RPMI7951 (cell line): ENCODE data around the gene CCDC74B. TPM values are rescaled to one million over a fixed set of nuclear protein-coding genes. Genes with fewer than 3 reads are reported as not detected.
"Not testable (repeated sequence)": the region's sequence is repeated elsewhere in the genome, so short reads cannot be mapped to it uniquely, and the experiment has no call there.

Experiments
- DNase-seq: peaks from one replicate; pipeline ENCODE4 v3.0.0-alpha.2; 2012; ENCODE audit warnings: low read depth
- total RNA-seq: library from RNA; depleted of rRNA; stranded (reverse); fragments of >200 nt; shearing (Covaris generic); gene quantifications from 2 replicates; pipeline ENCODE4 v1.2.3, GENCODE V29; 2014

The CCDC74B gene
- total RNA-seq, 1 experiment from 2014 or later = 0.72 TPM

DNA sequence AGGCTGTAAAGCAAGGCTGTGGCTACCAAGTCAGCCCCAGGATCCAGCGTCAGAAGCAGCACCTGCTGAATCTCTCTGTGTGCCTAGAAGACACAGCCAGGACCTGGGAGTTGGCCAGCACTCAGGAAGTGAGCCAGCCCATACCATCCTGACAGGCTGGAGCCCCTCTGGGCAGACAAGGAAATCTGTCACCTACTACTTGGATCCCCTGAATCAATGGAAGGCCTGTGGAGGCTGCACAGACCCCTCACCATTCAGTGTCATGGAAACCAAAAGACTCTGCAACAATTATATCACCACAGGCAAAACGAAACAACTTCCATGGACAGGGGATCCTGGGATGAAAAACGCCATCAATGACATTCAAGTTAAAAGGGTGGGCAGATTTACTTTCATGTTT lies 21.7 kb upstream of the CCDC74B start:
- DNase-seq = not testable (repeated sequence)

- no peak for DNase-seq
These were observed 20.5 kb upstream of the CCDC74B start for GRCh38 chr2:130165293-130166016.

- no peak for DNase-seq
These were observed 18.1 kb upstream of the CCDC74B start for GRCh38 chr2:130162968-130163367.

GRCh38 chr2:130162486-130162885 lies 17.6 kb upstream of the CCDC74B start:
- not testable (repeated sequence) for DNase-seq

DNA sequence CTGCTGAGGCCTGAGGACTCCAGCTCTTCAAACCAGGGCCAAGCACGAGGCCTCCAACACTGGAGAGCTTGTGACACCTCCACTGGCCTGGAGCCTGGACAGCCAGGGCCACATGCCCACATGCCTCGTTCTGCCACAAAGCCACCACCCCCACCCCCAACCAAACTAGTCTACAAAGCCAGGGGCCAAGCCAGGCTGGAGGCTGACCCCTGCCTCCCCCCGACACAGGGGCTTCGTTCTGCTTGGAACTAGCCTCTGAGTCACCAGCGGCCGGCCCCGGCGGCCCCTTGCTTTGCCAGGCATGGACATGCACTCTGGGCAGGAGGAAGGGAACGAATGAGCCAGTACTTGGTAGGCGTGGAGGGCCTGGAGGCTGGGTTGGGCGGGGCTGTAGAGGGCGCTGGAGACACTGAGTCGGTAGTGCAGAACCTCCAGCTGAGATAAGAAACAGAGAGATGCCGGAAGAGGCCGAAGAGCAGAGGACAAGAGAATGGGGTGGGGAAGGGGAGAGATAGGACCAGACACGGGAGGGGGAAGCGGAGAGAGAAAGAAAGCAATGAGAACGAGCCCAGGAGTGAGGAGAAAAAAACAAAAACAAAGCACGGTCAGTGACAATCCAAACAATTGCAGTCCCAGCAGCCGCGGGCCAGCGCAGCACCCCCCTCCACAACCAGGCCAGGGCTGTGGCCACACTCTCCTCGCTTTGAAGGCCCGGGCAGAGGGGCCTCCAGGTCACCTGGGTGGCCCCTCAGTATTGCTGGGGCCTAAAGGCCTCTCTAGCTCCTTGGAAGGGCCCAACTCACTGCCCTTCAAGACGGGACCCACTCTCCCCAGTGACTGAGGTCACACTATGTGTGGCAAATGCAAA lies 16.2 kb upstream of the CCDC74B start:
- DNase-seq = not testable (repeated sequence)

DNA sequence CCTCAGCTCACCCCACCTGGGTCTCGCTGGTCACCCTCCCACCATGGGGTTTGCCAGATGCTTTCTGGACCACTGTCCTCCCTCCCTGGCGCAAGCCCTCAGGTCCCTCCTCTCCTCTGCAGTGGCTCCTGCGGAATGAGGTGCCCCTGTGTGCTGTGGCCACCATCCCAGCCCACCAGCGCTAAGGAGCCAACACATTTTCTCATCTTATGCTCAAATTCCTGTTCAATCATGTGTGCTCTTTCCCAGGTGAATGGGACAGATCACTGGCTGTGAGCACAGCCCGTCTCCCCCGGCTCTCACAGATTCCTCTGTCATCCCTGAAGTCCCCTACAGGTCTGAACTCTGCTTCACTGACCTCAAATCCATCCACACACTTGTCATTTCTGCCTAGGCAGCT lies 15.2 kb upstream of the CCDC74B start:
- DNase-seq = no peak

DNA sequence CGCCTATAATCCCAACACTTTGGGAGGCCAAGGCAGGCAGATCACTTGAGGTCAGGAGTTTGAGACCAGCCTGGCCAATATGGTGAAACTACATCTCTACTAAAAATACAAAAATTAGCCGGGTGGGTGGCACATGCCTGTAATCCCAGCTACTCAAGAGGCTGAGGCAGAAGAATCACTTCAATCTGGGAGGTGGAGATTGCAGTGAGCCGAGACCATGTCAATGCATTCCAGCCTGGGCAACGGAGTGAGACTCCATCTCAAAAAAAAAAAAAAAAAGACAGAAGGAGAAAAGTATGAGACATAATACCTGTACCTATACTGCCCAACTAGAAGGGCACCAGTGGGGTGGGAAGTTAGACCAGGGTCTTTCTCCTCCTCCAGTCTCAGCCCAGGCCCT lies 14.5 kb upstream of the CCDC74B start:
- not testable (repeated sequence) for DNase-seq

DNA sequence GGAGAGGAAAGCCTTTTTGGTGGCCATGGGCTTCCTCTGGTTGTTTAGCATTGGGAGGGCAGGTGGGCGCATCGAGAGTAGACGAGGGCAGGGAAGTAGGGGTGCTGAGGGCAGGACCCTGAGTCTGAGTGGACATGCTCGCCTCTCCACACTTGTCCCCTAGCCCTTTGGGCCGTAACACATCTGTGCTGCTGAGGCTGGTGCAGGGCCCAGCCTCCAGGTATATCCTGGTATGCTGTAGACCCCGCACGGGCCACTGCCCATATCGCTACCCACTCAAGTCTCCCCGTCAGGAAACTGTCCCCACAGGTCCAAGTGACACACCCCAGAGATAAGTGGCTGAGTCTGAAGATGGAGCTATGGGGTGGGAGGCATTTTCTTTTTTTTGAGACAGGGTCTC lies 13.7 kb upstream of the CCDC74B start:
- DNase-seq = no peak

DNA sequence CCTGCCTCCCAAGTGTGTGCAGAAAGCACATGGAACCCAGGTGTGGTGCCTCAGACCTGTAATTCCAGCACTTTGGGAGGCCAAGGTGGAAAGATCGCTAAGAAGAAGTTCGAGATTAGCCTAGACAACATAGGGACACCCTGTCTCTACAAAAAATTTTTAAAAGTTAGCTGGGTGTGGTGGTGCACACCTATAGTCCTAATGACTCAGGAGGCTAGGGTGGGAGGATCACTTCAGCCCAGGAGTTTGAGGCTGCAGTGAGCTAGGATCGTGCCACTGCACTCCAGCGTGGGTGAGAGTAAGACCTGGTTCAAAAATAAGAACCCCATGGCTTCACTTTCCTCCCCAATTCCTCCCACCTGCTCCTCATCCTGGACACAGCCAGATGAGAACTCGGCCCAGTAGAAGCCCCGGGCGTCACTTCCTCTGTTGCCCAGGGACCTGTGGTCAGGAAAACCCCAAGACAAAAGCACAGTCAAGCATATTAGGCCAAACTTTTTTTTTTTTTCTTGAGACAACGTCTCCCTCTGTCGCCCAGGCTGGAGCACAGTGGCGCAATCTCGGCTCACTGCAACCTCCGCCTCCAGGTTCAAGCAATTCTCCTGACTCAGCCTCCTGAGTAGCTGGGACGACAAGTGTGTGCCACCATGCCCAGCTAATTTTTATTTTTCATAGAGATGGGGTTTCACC lies 13.1 kb upstream of the CCDC74B start:
- peak; percentile 31 for DNase-seq

DNA sequence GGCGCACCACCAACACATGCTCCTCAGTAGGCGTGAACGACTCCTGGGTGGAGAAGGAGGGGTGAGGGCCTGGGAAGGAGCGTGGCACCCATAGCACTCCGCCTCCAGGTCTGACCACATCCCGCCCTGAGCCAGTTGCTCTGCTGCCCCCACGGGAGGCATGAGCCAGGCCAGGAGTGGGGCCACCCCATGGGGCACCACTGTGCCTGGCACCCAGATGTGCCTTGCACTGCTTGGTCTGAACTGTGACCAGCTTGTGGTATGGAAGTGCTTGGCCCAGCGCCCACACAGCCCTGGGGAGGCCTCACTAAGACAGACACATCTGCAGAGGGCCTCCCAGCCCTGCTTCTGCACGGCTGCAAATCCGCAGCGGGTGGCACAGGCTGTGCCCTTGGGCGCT lies 12.4 kb upstream of the CCDC74B start:
- DNase-seq = peak; percentile 35

DNA sequence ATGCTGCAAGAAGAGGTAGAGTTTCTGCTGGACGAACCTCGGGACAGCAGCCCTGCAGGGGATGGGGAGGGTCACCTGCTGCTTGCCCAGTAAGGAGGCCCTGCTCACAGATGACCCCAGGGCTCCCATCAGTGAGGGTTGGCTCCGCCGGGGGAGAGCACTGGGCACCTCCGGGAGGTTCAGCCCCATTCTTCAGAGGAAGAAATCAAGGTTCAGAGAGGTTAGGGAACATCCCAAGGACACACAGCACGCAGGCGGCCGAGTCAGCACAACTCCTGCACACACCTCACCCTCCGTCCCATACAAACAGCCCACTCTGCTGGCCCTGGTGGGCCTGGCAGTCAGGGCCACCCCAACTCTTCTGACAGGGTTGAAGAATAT lies 11.7 kb upstream of the CCDC74B start:
- no peak for DNase-seq

DNA sequence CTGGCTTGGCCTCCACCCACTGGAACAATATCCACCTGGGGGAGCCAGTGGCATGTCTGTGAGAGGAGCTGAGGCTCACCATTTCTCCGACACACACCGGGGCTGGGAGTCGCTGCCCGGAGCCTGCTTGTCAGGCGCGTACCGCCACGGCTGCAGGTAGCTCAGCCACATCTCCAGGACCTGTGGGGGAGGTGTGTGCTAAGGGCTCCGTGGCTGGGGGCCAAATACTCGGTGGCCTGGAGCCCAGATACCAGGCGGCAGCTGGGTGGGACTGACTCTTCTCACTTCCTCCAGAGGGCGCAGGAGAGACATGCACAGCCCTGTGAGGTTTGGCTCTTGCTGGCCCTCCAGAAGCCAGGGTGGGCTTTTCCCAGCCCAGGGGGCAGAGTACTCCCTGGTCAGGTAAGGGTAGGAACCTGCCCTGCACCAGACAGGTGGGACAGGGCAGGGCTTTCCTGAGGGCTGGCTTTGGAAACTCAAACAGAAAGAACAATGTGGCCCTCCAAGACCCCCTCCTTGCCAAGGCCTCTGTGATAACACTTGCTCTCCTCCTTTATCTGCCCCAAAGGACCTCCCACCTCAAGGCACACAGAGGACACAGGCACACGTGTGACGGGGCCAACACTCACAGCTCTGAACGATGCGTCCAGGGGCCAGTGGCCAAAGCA lies 11.2 kb upstream of the CCDC74B start:
- peak; percentile 33 for DNase-seq

DNA sequence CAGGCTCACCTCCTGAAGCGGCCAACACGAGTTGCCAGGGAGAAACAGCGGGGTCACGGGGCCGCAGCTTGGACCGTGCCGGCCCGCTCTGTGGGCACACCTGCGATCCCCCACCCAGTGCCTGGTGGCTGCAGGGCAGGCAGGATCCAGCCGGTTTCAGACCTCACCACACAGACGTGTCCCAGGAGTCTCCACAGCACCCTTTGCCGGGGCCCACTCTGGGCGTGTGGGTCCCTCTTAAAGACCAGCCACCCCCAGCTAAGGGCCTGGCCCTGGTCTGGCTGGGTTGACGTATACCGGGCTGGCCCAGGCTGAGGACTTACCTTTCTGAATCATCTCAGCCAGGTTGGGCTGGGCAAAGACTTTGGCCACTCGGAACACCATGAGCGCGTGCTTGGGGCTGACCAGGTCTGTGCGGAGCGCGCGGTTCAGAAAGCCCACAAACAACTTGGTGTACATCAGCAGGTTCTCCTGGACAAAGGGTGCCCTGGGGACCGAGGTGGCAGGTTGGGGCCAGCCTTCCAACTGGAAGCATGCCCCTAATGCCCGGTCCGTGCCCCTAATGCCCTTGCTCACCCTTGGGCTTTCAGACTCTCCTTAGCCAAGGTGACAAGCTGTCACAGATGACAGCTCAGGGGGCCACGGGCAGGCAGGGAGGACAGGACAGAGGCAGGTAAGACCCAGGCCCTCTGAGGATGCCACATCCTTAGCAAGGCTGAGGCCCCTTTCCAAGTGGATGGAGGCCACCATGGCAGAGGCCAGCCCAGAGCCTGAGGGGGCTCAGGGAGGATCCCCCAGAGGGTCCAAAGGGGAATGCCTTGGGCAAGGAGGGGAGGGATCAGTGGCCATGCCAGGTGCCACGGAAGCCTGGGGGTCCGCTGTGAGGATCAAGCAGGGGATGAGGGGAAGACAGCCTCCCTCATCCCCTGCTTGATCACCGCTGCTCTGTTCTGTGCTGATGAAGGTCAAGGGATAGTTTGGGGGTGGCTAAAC lies 10.2 kb upstream of the CCDC74B start:
- no peak for DNase-seq

DNA sequence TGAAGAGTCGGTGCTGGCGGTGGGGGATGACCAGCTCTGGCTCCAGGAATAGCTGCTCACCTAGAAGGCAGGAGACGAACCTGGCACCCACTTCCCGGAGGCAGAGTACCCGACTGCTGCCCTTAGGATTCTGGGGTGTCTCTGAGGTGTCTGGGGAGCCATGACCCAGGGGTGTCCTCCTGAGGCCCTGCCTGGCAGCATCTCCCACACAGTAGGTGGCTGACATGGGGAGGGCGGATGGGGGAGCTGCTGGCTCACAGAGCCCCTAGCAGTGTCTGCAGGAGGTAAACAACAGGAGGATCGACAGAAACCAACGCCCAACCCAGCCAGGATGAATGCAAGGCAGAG lies 9.5 kb upstream of the CCDC74B start:
- not testable (repeated sequence) for DNase-seq

DNA sequence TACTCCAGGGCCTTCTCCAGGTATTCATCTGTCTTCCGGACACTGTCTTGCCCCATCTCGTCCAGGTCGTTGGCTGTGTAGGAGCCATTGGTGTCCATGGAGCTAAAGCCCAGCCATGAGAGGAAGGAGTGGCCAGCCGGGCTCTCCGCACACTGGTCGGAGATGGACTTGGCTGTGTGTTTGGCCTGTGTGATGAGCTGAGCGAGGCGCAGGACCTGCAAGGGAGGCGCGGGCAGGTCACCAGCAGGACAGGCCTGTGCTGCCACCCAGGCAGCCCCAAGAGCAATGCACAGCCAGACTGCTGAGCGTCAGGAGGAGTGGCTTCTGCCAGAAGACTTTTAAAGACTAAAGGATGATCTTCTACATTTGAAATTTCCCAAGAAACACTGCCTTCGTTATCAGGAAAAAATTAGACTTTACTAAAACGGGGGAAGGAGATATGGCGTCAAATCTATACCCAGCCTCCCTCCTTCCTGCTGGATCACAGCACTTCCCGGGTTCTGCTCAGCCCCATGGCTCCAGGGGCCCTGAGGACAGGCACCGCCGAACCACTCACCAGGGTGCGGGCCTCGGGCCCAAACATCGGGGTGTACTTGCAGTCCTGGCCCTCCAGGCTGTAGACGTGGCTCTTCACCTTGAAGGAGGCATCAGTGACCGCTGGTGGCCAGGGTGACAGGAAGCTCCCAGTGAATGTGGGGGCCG lies 9.0 kb upstream of the CCDC74B start:
- not testable (repeated sequence) for DNase-seq

DNA sequence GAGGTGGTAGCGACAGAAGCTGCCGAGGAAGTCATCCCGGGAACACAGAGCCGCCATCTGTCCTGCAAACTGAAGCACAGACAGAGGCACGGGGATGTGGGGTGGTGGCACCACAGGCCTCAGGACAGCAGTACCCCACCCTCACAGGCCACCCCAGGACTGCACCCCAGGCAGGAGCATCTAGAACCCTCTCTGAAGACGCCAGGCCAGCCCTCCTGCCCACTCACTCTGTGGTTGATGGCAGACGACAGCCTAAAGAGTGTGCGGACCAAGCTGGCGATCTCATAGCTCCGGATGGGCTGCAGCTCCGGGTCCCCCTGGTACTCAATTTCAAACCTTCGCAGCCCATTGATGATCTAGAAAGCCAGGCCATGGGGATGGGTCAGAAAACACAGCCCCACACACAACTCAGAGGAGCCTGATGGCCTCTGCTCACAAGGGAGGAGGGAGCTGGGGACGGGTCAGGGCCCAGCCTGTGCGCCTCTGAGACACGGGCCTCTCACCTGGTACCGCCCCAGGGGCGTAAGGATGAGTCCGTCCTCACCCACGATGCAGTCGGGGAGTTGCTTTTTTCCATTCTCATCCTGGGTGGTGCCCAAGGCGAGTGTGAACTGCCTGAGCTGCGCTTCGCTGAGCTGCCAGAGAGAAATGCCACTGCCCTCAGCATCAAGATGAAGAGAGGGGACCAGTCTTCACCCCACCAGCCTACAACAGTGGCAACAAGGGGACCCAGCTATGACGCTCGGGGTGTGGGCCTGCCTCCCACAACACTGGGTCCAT lies 8.1 kb upstream of the CCDC74B start:
- DNase-seq = no peak

DNA sequence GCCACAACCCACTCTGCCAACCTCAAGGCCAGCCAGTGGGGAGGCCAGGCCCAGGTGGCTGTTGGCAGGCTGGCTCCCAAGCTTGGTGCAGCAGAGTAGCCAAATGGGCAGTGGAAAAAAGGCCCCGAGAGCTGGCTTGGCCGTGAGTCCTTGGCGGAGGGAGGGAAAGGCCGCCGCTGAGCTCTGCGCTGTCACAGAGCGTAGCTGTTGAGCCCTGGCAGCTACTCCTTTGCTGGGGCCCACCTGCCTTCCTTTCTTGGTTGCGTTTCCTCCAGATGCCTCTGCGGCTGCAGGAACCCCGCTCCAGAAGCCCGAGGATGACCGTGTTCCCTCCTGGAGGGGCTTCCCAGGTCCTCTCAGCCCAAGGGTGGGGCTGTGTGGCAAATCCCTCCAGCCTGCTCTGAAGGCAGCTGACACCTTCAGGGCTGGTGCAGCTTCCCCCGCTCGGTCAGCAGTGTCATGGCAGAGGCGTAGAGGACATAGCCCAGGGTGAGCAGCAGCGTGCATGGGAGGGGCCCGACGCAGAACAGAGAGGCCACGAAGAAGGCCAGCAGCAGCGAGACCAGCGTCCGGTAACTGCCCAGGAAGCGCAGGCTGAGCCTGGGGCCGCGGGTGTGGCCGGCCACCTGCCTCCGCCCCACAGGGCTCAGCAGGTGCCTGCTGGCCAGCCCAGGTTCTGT lies 7.4 kb upstream of the CCDC74B start:
- not testable (repeated sequence) for DNase-seq

DNA sequence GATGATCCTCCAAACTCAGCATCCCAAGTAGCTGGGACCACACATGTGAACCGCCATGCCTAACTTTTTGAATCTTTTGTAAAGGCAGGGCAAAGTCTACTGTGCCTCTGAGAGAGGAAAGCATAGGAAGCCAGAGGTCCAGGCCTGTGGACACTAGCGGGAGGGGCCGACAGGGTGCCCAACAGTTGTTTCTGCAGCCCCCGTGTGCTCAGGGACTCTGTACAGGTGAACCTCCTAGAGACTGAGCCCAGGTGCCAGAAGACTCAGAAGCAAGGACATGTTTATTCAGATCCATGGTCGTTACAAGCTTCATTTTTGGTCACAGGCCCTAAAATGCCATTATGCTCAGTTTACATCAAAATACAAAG lies 6.2 kb upstream of the CCDC74B start:
- DNase-seq = not testable (repeated sequence)
